Adrenal gland (tissue), 12 donors: Measurements from ENCODE around the gene CPM. TPM values are rescaled to one million over a fixed set of nuclear protein-coding genes. Genes with fewer than 3 reads are reported as not detected.

Experiments
- DNase-seq, 7 donors: peaks; one replicate each; pipeline ENCODE4 v3.0.0-alpha.2; 2019 to 2020
- H3K27ac ChIP-seq, 5 donors: fragments of 200-600 bp; sonication (generic) in 4 of 5; 1 replicate in 3 of 5; 2 replicates in 2 of 5; pipeline versions ENCODE4 v1.5.1 to v1.8.0; 2016 to 2020; ENCODE audit warnings: mild to moderate bottlenecking in 1 of 5
- H3K27me3 ChIP-seq: fragments of 200-600 bp; 2 replicates; pipeline ENCODE4 v1.8.0; 2021
- H3K36me3 ChIP-seq, 2 donors: fragments of 200-600 bp; replicated peaks in 1 of 2; 1 replicate in 1 of 2; 2 replicates in 1 of 2; pipeline versions ENCODE4 v1.5.1 to v1.8.0; 2018 to 2022
- H3K4me1 ChIP-seq, 2 donors: fragments of 200-600 bp; replicated peaks in 1 of 2; 1 replicate in 1 of 2; 2 replicates in 1 of 2; pipeline versions ENCODE4 v1.5.1 to v1.8.0; 2018 to 2021
- H3K4me3 ChIP-seq, 4 donors: fragments of 200-600 bp; sonication (generic) in 3 of 4; one replicate each; pipeline ENCODE4 v1.5.1; 2016 to 2018
- H3K9me3 ChIP-seq, 3 donors: fragments of 200-600 bp; sonication (generic) in 1 of 3; replicated peaks in 1 of 3; 1 replicate in 2 of 3; 2 replicates in 1 of 3; pipeline versions ENCODE4 v1.5.1 to v1.8.0; 2016 to 2021
- POLR2A ChIP-seq, 2 donors: fragments of 450-650 bp; IDR thresholded peaks; one replicate each; pipeline ENCODE4 v1.6.1; 2017; ENCODE audit warnings: antibody characterized with exemption in 2 of 2, mild to moderate bottlenecking in 2 of 2, moderate library complexity in 1 of 2
- whole genome bisulfite sequencing, 4 donors: extraction: QIAGEN DNeasy Blood & Tissue Kit in 2 of 4; methylation state at CpG; one replicate each; pipeline versions ENCODE4 v1.1.5 to v1.1.7; 2013 to 2017; 5-methylcytosine and 5-hydroxymethylcytosine counted together
- intact Hi-C, 2 donors: fragments of 100-400 bp; cut with DNase I; formaldehyde crosslinking; loops; one replicate each; pipeline versions ENCODE4 v1.14.1 to v1.15.0; 2022 to 2023
- polyA plus RNA-seq, 3 donors: library from polyadenylated mRNA; stranded (reverse); fragments of 200-250 nt in 2 of 3; fragments of 350-450 nt in 1 of 3; fragmentation: Illumina TruSeq in 1 of 3; extraction: RNeasy Lipid Tissue Mini Kit (QIAGEN cat#74804) in 1 of 3; gene quantifications; one replicate each; pipeline ENCODE4 v1.2.3, GENCODE V29; 2013 to 2014
- total RNA-seq, 9 donors: library from RNA; depleted of rRNA in 4 of 9; stranded (reverse); fragments of >200 nt in 4 of 9; fragments of 120-200 nt in 1 of 9; fragmentation: NEBNext Ultra II Directional in 1 of 9; extraction: Animal tissue kit (Norgen Biotek cat#: 25700) in 1 of 9; gene quantifications; one replicate each; pipeline versions ENCODE4 v1.1.0 to v1.2.4, GENCODE V29; 2013 to 2023
- TF ChIP-seq, protein P1 (sequence below), 6 experiments: fragments of 450-650 bp in 4 of 6; fragments of 200-600 bp in 2 of 6; sonication (generic) in 1 of 6; IDR thresholded peaks; 1 replicate in 5 of 6; 2 replicates in 1 of 6; pipeline versions ENCODE4 v1.5.1 to v1.8.0; 2016 to 2021; ENCODE audit warnings: antibody characterized with exemption in 6 of 6, mild to moderate bottlenecking in 2 of 6, moderate library complexity in 1 of 6
- donor health status: healthy with polysubstance abuse.
- donor health status: Bipolar disorder and iron deficiency.
- donor health status: DM: yes; HTN: yes; CAD: no.
- donor health status: DM: no; HTN: no; CAD: no.
- donor health status: DM: no; HTN: no; CAD: no.
- donor health status: DM: yes; HTN: yes; CAD: no.

CPM gene
- total and polyA plus RNA-seq, 12 donors, result 10.8 to 170 (median 53.5) TPM

DNA sequence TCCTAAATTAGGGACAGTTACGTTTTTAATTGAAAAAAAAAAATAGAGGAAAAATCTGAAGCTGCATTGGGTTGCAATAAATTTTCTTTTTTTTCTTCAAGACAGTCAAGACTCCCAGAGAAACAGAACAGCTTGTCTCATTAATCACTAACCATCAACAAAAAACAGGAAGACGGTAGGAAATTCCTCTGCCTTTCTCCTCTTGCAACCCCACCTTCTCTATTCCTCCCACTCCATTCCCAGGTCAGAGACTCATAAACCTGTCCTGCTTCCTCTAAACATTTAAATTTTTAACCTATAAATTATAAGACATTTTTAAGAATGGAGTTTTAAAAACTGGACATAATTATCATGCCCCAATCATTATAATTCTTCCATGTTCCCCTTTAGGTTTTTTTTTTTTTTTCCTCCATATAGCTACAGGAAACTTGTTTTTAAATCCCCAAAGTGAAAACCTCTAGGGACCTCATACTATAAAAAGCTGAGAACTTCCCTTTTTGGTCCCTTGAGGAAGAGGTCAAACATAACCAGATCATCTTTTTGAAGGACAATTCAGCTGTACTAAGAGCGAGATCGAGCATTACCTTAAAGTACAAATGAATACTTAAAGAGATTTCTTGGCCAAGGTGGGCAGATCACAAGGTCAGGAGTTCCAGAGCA, 36.0 kb downstream of the CPM start:
- H3K4me1 ChIP-seq, result peaks cover 12 to 19% of the 10 kb centered on the region in 2 donors
- H3K27ac ChIP-seq, result no peak overlapping the region
- no peaks in the 10 kb centered on the region for H3K27me3 ChIP-seq
- no peak for DNase-seq
- no peaks in the 10 kb centered on the region for H3K36me3 ChIP-seq
- no peak for TF ChIP-seq POLR2A (IDR thresholded peaks at IDR 0.05)
- TF ChIP-seq, protein P1, sequence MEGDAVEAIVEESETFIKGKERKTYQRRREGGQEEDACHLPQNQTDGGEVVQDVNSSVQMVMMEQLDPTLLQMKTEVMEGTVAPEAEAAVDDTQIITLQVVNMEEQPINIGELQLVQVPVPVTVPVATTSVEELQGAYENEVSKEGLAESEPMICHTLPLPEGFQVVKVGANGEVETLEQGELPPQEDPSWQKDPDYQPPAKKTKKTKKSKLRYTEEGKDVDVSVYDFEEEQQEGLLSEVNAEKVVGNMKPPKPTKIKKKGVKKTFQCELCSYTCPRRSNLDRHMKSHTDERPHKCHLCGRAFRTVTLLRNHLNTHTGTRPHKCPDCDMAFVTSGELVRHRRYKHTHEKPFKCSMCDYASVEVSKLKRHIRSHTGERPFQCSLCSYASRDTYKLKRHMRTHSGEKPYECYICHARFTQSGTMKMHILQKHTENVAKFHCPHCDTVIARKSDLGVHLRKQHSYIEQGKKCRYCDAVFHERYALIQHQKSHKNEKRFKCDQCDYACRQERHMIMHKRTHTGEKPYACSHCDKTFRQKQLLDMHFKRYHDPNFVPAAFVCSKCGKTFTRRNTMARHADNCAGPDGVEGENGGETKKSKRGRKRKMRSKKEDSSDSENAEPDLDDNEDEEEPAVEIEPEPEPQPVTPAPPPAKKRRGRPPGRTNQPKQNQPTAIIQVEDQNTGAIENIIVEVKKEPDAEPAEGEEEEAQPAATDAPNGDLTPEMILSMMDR (IDR thresholded peaks at IDR 0.05), result no peak
- intact Hi-C loops, result no loop called here
- H3K4me3 ChIP-seq, result no peak overlapping the region
- no peaks in the 10 kb centered on the region for H3K9me3 ChIP-seq
- 32 to 50% (median 45%) methylated on average over 4 of the region's 4 CpGs for WGBS, 4 donors

DNA sequence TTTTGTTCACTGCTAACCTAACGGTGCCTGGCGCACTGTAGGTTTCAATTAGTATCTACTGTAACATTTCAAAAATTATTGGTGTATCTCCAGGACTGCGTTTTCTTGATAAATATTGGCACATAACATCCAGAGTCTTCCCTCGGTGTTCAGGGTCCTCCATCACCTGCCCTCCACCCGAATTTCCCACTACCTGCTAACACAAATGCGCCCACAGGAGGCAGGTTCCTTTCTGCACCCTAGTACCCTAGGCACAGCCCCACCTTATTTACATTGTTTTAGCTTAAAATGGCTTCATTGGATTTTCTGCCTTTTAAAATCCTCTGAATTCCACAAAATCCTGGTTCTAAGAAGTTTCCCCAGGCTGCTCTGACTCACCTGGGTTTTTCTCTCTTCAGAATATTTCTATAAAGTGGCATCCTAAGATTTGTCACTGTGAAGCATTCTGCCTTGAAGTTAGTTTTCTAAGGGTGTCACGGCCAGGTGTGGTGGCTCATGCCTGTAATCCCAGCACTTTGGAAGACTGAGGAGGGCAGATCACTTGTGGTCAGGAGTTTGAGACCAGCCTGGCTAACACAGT, 38.6 kb downstream of the CPM start:
- no peak overlapping the region for H3K27ac ChIP-seq
- no peak overlapping the region for H3K4me3 ChIP-seq
- no peak for TF ChIP-seq POLR2A (IDR thresholded peaks at IDR 0.05)
- TF ChIP-seq, protein P1 (IDR thresholded peaks at IDR 0.05), result no peak
- peaks cover 12 to 19% of the 10 kb centered on the region in 2 donors for H3K4me1 ChIP-seq
- intact Hi-C loops, result no loop called here
- DNase-seq, result no peak
- WGBS, 4 donors, result 90 to 96% (median 92%) methylated on average over 7 of the region's 7 CpGs
- H3K27me3 ChIP-seq, result no peaks in the 10 kb centered on the region
- no peaks in the 10 kb centered on the region for H3K36me3 ChIP-seq
- no peaks in the 10 kb centered on the region for H3K9me3 ChIP-seq

DNA sequence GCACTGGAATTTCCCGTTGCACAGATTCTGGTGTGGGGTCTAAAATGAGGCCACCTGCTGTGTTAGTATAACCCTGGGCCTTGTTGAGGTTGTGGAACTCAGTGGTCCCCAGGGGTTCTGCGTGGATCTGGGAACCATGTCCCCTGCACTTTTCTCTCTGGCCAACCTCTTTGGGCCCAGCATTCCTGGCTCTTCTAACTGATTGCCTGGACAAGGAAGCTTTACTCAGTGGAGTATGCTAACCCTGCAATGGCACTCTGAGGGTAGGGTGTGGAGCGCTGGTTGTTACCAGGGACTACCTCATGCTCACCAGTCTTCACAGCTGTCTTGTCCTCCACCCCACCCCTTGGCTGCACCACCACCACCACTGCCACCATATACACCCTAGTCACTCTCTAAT, 39.2 kb downstream of the CPM start:
- Histone ChIP-seq H3K4me1 (peaks cover 12 to 19% of the 10 kb centered on the region in 2 donors), H3K27me3 (no peaks in the 10 kb centered on the region), H3K36me3 (no peaks in the 10 kb centered on the region), H3K9me3 (no peaks in the 10 kb centered on the region), H3K4me3 (no peak overlapping the region), H3K27ac (no peak overlapping the region)
- intact Hi-C loops, result no loop called here
- TF ChIP-seq, protein P1 (IDR thresholded peaks at IDR 0.05), result no peak
- TF ChIP-seq POLR2A (IDR thresholded peaks at IDR 0.05), result no peak
- WGBS, 4 donors, result 79 to 100% (median 95%) methylated on average over 1 to 3 of the region's 3 CpGs
- no peak for DNase-seq

DNA sequence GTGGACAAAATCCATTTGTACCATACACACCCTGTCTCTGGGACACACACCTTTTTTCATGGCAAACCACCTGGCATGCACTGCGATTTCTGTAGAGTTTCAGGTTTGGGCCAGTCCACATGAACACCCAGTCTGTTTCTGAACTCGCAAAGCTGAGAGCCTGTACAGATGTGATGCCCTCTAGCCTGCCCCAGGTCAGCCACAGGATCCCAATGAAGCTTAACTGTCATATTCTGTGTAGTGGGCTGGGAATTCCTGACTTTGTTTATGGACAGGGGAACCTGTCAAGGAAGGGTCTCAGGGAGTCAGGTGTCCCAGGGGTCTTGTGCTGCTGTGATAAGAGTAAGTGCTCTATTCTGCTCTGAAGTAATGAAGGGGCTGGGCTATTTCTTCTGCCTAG, 39.8 kb downstream of the CPM start:
- H3K4me3 ChIP-seq, result no peak overlapping the region
- TF ChIP-seq, protein P1 (IDR thresholded peaks at IDR 0.05), result no peak
- TF ChIP-seq POLR2A (IDR thresholded peaks at IDR 0.05), result no peak
- H3K9me3 ChIP-seq, result no peaks in the 10 kb centered on the region
- 75 to 93% (median 92%) methylated on average over 2 of the region's 2 CpGs for WGBS, 4 donors
- H3K4me1 ChIP-seq, result peaks cover 12 to 17% of the 10 kb centered on the region in 2 donors
- DNase-seq, result no peak
- no peak overlapping the region for H3K27ac ChIP-seq
- intact Hi-C loops, result no loop called here
- H3K27me3 ChIP-seq, result no peaks in the 10 kb centered on the region
- no peaks in the 10 kb centered on the region for H3K36me3 ChIP-seq
